HL-60 (cell line): ENCODE data around the gene TMEM50A.
"Not testable (repeated sequence)": the region's sequence is repeated elsewhere in the genome, so short reads cannot be mapped to it uniquely, and the experiment has no call there.

Source experiments
- POLR2AphosphoS5 ChIP-seq: IDR thresholded peaks from 2 replicates; pipeline ENCODE4 v1.6.1; 2012; ENCODE audit warnings: low read depth
- SPI1 ChIP-seq: IDR thresholded peaks from 2 replicates; pipeline ENCODE4 v1.6.1; 2012; ENCODE audit warnings: low read depth, mild to moderate bottlenecking, borderline replicate concordance
- TF ChIP-seq, protein P1 (sequence below): IDR thresholded peaks from one replicate; pipeline ENCODE4 v1.5.1; 2011; ENCODE audit warnings: low read length, control low read depth, inconsistent platforms; ENCODE audit not compliant: insufficient read depth

DNA sequence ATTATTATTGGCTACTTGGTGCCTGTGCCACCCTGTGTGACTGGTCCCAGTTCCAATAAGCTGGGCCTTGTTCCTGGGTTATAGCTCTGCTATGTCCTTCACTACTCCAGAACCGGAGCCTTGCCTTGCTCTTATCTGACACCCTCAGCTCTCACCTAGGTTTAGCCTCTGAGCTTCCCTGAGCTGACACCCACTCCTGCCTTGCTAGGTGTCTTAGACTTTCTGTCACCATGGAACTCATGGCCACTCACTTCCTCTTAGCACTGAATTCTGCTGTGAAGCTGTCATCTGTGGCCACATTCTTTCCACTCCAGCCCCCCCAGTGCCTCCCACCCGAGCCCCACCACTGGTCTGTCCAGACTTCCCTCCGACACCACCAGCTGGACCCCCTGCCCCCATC is 51.6 kb downstream of the TMEM50A start:
- TF ChIP-seq, protein P1, sequence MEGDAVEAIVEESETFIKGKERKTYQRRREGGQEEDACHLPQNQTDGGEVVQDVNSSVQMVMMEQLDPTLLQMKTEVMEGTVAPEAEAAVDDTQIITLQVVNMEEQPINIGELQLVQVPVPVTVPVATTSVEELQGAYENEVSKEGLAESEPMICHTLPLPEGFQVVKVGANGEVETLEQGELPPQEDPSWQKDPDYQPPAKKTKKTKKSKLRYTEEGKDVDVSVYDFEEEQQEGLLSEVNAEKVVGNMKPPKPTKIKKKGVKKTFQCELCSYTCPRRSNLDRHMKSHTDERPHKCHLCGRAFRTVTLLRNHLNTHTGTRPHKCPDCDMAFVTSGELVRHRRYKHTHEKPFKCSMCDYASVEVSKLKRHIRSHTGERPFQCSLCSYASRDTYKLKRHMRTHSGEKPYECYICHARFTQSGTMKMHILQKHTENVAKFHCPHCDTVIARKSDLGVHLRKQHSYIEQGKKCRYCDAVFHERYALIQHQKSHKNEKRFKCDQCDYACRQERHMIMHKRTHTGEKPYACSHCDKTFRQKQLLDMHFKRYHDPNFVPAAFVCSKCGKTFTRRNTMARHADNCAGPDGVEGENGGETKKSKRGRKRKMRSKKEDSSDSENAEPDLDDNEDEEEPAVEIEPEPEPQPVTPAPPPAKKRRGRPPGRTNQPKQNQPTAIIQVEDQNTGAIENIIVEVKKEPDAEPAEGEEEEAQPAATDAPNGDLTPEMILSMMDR = not testable (repeated sequence)
- not testable (repeated sequence) for TF ChIP-seq POLR2AphosphoS5, SPI1
